ENCODE results near the gene ACSL3.

GRCh38 chr2:222864296-222864695 is 3.5 kb downstream of the ACSL3 start:
- TF ChIP-seq, protein P1, sequence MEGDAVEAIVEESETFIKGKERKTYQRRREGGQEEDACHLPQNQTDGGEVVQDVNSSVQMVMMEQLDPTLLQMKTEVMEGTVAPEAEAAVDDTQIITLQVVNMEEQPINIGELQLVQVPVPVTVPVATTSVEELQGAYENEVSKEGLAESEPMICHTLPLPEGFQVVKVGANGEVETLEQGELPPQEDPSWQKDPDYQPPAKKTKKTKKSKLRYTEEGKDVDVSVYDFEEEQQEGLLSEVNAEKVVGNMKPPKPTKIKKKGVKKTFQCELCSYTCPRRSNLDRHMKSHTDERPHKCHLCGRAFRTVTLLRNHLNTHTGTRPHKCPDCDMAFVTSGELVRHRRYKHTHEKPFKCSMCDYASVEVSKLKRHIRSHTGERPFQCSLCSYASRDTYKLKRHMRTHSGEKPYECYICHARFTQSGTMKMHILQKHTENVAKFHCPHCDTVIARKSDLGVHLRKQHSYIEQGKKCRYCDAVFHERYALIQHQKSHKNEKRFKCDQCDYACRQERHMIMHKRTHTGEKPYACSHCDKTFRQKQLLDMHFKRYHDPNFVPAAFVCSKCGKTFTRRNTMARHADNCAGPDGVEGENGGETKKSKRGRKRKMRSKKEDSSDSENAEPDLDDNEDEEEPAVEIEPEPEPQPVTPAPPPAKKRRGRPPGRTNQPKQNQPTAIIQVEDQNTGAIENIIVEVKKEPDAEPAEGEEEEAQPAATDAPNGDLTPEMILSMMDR (IDR thresholded peaks at IDR 0.05), result no peak
- TF ChIP-seq, protein P2, sequence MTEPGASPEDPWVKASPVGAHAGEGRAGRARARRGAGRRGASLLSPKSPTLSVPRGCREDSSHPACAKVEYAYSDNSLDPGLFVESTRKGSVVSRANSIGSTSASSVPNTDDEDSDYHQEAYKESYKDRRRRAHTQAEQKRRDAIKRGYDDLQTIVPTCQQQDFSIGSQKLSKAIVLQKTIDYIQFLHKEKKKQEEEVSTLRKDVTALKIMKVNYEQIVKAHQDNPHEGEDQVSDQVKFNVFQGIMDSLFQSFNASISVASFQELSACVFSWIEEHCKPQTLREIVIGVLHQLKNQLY (CRISPR knock-in tag; IDR thresholded peaks at IDR 0.05), result no peak
- TF ChIP-seq FOXK1 (CRISPR knock-in tag; IDR thresholded peaks at IDR 0.05), result no peak
- TF ChIP-seq, protein P3, sequence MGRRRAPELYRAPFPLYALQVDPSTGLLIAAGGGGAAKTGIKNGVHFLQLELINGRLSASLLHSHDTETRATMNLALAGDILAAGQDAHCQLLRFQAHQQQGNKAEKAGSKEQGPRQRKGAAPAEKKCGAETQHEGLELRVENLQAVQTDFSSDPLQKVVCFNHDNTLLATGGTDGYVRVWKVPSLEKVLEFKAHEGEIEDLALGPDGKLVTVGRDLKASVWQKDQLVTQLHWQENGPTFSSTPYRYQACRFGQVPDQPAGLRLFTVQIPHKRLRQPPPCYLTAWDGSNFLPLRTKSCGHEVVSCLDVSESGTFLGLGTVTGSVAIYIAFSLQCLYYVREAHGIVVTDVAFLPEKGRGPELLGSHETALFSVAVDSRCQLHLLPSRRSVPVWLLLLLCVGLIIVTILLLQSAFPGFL (CRISPR knock-in tag; IDR thresholded peaks at IDR 0.05; ENCODE audit: borderline replicate concordance), result no peak

Data from WTC11 (cell line).